IMR-90 (cell line): ENCODE measurements around the gene IGFBPL1. TPM values are rescaled to one million over a fixed set of nuclear protein-coding genes. Genes with fewer than 3 reads are reported as not detected.

Experiments used
- ATAC-seq: fragments of 200-7000 bp; cut with Tn5 transposase; 2 replicates; pipeline ENCODE4 v1.9.1; 2020; ENCODE audit warnings: low read depth, mild to moderate bottlenecking, moderate library complexity
- BruUV-seq: library from RNA; stranded (reverse); fragments of 400-500 nt; replicated peaks from 2 replicates; lab custom pipeline; 2021; lab: Mats Ljungman, UMichigan
- CTCF ChIA-PET: fragments of 300-600 bp; formaldehyde crosslinking; extraction: SDS; loops from one replicate; lab custom pipeline; 2021; ENCODE audit warnings: antibody characterized with exemption; lab: Yijun Ruan, JAX
- POLR2A ChIA-PET: fragments of 300-600 bp; sonication (Branson Sonifier 250); formaldehyde crosslinking; loops from one replicate; lab custom pipeline; 2022; ENCODE audit warnings: antibody characterized with exemption; ENCODE audit not compliant: unreplicated experiment; lab: Charles Lee
- DNase-seq: peaks from one replicate; pipeline ENCODE4 v3.0.0; 2013
- H2AFZ ChIP-seq: replicated peaks from 2 replicates; pipeline ENCODE3; 2013; ENCODE audit warnings: low read length, mild to moderate bottlenecking; ENCODE audit not compliant: poor library complexity
- H2AK5ac ChIP-seq: 2 replicates; pipeline ENCODE4 v1.6.1; 2013; ENCODE audit warnings: low read depth, low read length, inconsistent platforms
- H2AK9ac ChIP-seq: replicated peaks from 2 replicates; pipeline ENCODE3; 2013; ENCODE audit warnings: mild to moderate bottlenecking, low read depth, low read length, moderate library complexity; ENCODE audit not compliant: poor library complexity
- H2BK120ac ChIP-seq: 2 replicates; pipeline ENCODE4 v1.6.1; 2013; ENCODE audit warnings: low read depth, low read length, inconsistent platforms
- H2BK15ac ChIP-seq: 3 replicates; pipeline ENCODE4 v1.6.1; 2013; ENCODE audit warnings: low read depth, low read length, inconsistent platforms
- H2BK20ac ChIP-seq: 2 replicates; pipeline ENCODE4 v1.6.1; 2013; ENCODE audit warnings: low read depth, mild to moderate bottlenecking, inconsistent platforms, low read length, moderate library complexity
- H2BK5ac ChIP-seq: 2 replicates; pipeline ENCODE4 v1.6.1; 2013; ENCODE audit warnings: mild to moderate bottlenecking, low read depth, low read length, inconsistent platforms; ENCODE audit not compliant: poor library complexity, severe bottlenecking
- H3K14ac ChIP-seq: replicated peaks from 2 replicates; pipeline ENCODE4 v1.6.1; 2013; ENCODE audit warnings: low read depth, low read length, inconsistent platforms
- H3K18ac ChIP-seq: 2 replicates; pipeline ENCODE4 v1.6.1; 2013; ENCODE audit warnings: low read depth, low read length, control low read depth
- H3K23ac ChIP-seq: 2 replicates; pipeline ENCODE4 v1.6.1; 2013; ENCODE audit warnings: low read depth, low read length, inconsistent platforms
- H3K27ac ChIP-seq: 2 replicates; pipeline ENCODE4 v1.5.1; 2013; ENCODE audit warnings: mild to moderate bottlenecking, control low read depth, low read length; ENCODE audit not compliant: insufficient read depth
- H3K27me3 ChIP-seq: 2 replicates; pipeline ENCODE4 v1.6.1; 2013; ENCODE audit warnings: low read length; ENCODE audit not compliant: control insufficient read depth, insufficient read depth
- H3K36me3 ChIP-seq: 2 replicates; pipeline ENCODE4 v1.6.1; 2013; ENCODE audit warnings: low read length, mixed read lengths; ENCODE audit not compliant: control insufficient read depth, insufficient read depth
- H3K4ac ChIP-seq: 2 replicates; pipeline ENCODE4 v1.6.1; 2013; ENCODE audit warnings: low read depth, low read length, inconsistent platforms
- H3K4me1 ChIP-seq: 2 replicates; pipeline ENCODE4 v1.6.1; 2013; ENCODE audit warnings: low read length, mixed read lengths; ENCODE audit not compliant: control insufficient read depth, insufficient read depth
- H3K4me2 ChIP-seq: 2 replicates; pipeline ENCODE4 v1.6.1; 2013; ENCODE audit warnings: low read depth, mild to moderate bottlenecking, control low read depth, low read length, moderate library complexity
- H3K4me3 ChIP-seq: 2 replicates; pipeline ENCODE4 v1.5.1; 2013; ENCODE audit warnings: low read depth, mild to moderate bottlenecking, control low read depth, low read length, moderate library complexity; ENCODE audit not compliant: insufficient read depth
- H3K56ac ChIP-seq: 2 replicates; pipeline ENCODE4 v1.6.1; 2013; ENCODE audit warnings: low read length, inconsistent platforms; ENCODE audit not compliant: insufficient read depth; ENCODE audit errors: extremely low read depth
- H3K79me1 ChIP-seq, 2 experiments: 2 replicates each; pipeline ENCODE4 v1.6.1; 2013; ENCODE audit warnings: low read length in 2 of 2, inconsistent platforms in 1 of 2, low read depth in 1 of 2
- H3K9ac ChIP-seq: 2 replicates; pipeline ENCODE4 v1.6.1; 2013; ENCODE audit warnings: low read depth, low read length, control low read depth
- H3K9me1 ChIP-seq: 2 replicates; pipeline ENCODE4 v1.6.1; 2013; ENCODE audit warnings: low read length, inconsistent platforms; ENCODE audit not compliant: insufficient read depth
- H3K9me3 ChIP-seq: 2 replicates; pipeline ENCODE4 v1.6.1; 2013; ENCODE audit warnings: low read length; ENCODE audit not compliant: control insufficient read depth, insufficient read depth
- H4K20me1 ChIP-seq: 2 replicates; pipeline ENCODE4 v1.6.1; 2013; ENCODE audit warnings: low read length, inconsistent platforms; ENCODE audit not compliant: insufficient read depth
- H4K5ac ChIP-seq: 2 replicates; pipeline ENCODE4 v1.6.1; 2013; ENCODE audit warnings: mild to moderate bottlenecking, low read depth, low read length, control low read depth
- H4K8ac ChIP-seq, 2 experiments: 2 replicates each; pipeline ENCODE4 v1.6.1; 2013; ENCODE audit warnings: low read depth in 2 of 2, low read length in 2 of 2, control low read depth in 1 of 2, inconsistent platforms in 1 of 2
- H4K91ac ChIP-seq: 2 replicates; pipeline ENCODE4 v1.6.1; 2013; ENCODE audit warnings: low read depth, low read length, inconsistent platforms; ENCODE audit not compliant: insufficient read depth
- BHLHE40 ChIP-seq: fragments of 150-350 bp; IDR thresholded peaks from 2 replicates; pipeline ENCODE4 v1.6.1; 2016; ENCODE audit warnings: mild to moderate bottlenecking, low read depth, low read length
- CEBPB ChIP-seq: IDR thresholded peaks from 2 replicates; pipeline ENCODE4 v1.6.1; 2012; ENCODE audit warnings: low read depth, low read length, improper control_type of control experiment
- CHD1 ChIP-seq: IDR thresholded peaks from 2 replicates; pipeline ENCODE4 v1.6.1; 2012; ENCODE audit warnings: low read depth, low read length, improper control_type of control experiment
- ELK1 ChIP-seq: fragments of 150-350 bp; IDR thresholded peaks from 2 replicates; pipeline ENCODE4 v1.6.1; 2016; ENCODE audit warnings: low read depth, mild to moderate bottlenecking, low read length, moderate library complexity, borderline replicate concordance
- FOS ChIP-seq: fragments of 150-350 bp; IDR thresholded peaks from 2 replicates; pipeline ENCODE4 v1.6.1; 2016; ENCODE audit warnings: low read depth, low read length
- MXI1 ChIP-seq: IDR thresholded peaks from 2 replicates; pipeline ENCODE4 v1.6.1; 2012; ENCODE audit warnings: low read depth, mild to moderate bottlenecking, low read length, moderate library complexity, borderline replicate concordance
- POLR2A ChIP-seq: IDR thresholded peaks from 2 replicates; pipeline ENCODE4 v1.6.1; 2012; ENCODE audit warnings: mild to moderate bottlenecking, low read depth, low read length
- RAD21 ChIP-seq: IDR thresholded peaks from 2 replicates; pipeline ENCODE4 v1.6.1; 2012; ENCODE audit warnings: low read length, improper control_type of control experiment
- RFX5 ChIP-seq: IDR thresholded peaks from 2 replicates; pipeline ENCODE4 v1.8.0; 2012; ENCODE audit warnings: low read depth, mild to moderate bottlenecking, low read length, moderate library complexity
- SMC3 ChIP-seq: fragments of 150-350 bp; IDR thresholded peaks from 2 replicates; pipeline ENCODE4 v1.6.1; 2016; ENCODE audit warnings: low read depth, mild to moderate bottlenecking, antibody characterized with exemption, low read length, moderate library complexity
- WGBS, 2 experiments: methylation state at CpG; one replicate each; pipeline versions ENCODE4 v1.1.5 to v1.1.7; 2013; ENCODE audit warnings: missing lambda C conversion rate in 2 of 2; ENCODE audit not compliant: insufficient read length in 1 of 2; ENCODE audit errors: extremely low coverage in 2 of 2; 5-methylcytosine and 5-hydroxymethylcytosine counted together
- dilution Hi-C: fragments of 300-500 bp; cut with HindIII; formaldehyde crosslinking; loops from one replicate; pipeline ENCODE4 v1.14.3; 2018; ENCODE audit warnings: low sequenced_read_pairs; ENCODE audit not compliant: unreplicated experiment
- in situ Hi-C: fragments of 300-500 bp; cut with MboI; formaldehyde crosslinking; loops from 3 replicates; pipeline ENCODE4 v1.14.3; 2019; ENCODE audit warnings: low sequenced_read_pairs, inconsistent platforms, mixed read lengths
- intact Hi-C: fragments of 100-400 bp; cut with micrococcal nuclease; formaldehyde crosslinking; loops from 2 replicates; pipeline ENCODE4 v1.10.0; 2022
- polyA plus RNA-seq, 3 experiments: library from polyadenylated mRNA; depleted of rRNA; stranded (reverse); fragments of >200 nt; gene quantifications; 2 replicates each; pipeline ENCODE4 v1.2.3, GENCODE V29; 2012; ENCODE audit warnings: low replicate concordance in 1 of 3
- total RNA-seq: library from RNA; depleted of rRNA; stranded (reverse); fragments of >200 nt; gene quantifications from 2 replicates; pipeline ENCODE4 v1.2.3, GENCODE V29; 2012

IGFBPL1 gene
- total and polyA plus RNA-seq, 2 of the 4 experiments (the other 2 are of a cell fraction), result not detected

- dilution Hi-C loops, result no loop called here
- Histone ChIP-seq H3K79me1 (no peaks in the 10 kb centered on the region), H2BK15ac (no peak overlapping the region)
These were observed 10.1 kb downstream of the IGFBPL1 start for GRCh38 chr9:38414040-38414723.

More at GRCh38 chr9:38414040-38414723, 10.1 kb downstream of the IGFBPL1 start:
- no peak overlapping the region for H4K91ac ChIP-seq
- H3K14ac ChIP-seq, result no peak overlapping the region
- no peak overlapping the region for H2BK120ac ChIP-seq
- intact Hi-C loops, result no loop called here
- no peak overlapping the region for H3K4me3 ChIP-seq
- TF ChIP-seq BHLHE40, result no peak
- TF ChIP-seq SMC3, result no peak
- TF ChIP-seq FOS, result no peak
- no peak for TF ChIP-seq MXI1
- no peak for TF ChIP-seq CEBPB
- no peak for TF ChIP-seq CHD1
- no peak for TF ChIP-seq POLR2A
- TF ChIP-seq ELK1, result no peak
- TF ChIP-seq RAD21, result no peak
- TF ChIP-seq RFX5, result no peak
- H3K56ac ChIP-seq, result no peak overlapping the region
- no peak overlapping the region for H3K27ac ChIP-seq
- H3K9me1 ChIP-seq, result no peaks in the 10 kb centered on the region
- BruUV-seq, result no TSS peak
- H3K4me2 ChIP-seq, result no peak overlapping the region
- DNase-seq (no peak), ATAC-seq (no peak)
- no peak overlapping the region for H2AK5ac ChIP-seq
- H3K36me3 ChIP-seq, result no peaks in the 10 kb centered on the region
- H3K18ac ChIP-seq, result no peak overlapping the region
- ChIA-PET CTCF (no interaction called here), POLR2A (no interaction called here)
- H3K27me3 ChIP-seq, result peaks cover 67% of the 10 kb centered on the region
- peak overlapping the region; percentile 18 for H2AFZ ChIP-seq
- no peak overlapping the region for H2BK5ac ChIP-seq
- no peak overlapping the region for H2AK9ac ChIP-seq
- no peak overlapping the region for H4K5ac ChIP-seq
- no peak overlapping the region for H3K4ac ChIP-seq
- H4K20me1 ChIP-seq, result no peaks in the 10 kb centered on the region
- no peak overlapping the region for H3K9ac ChIP-seq
- no peaks in the 10 kb centered on the region for H3K9me3 ChIP-seq
- H3K4me1 ChIP-seq, result no peaks in the 10 kb centered on the region
- 27% methylated on average over 4 of the region's 24 CpGs; no CpG with 5 or more reads in 1 of the 2 experiments for WGBS, 2 experiments
- no peak overlapping the region for H4K8ac ChIP-seq
- 0 out of 2 replicates have a peak overlapping the region, but pooled peaks have one; percentile 46 for H3K23ac ChIP-seq
- H2BK20ac ChIP-seq, result no peak overlapping the region
- in situ Hi-C loops, result no loop called here
